H9 (cell line): Measurements from ENCODE around the gene FSTL4. TPM values are rescaled to one million over a fixed set of nuclear protein-coding genes. Genes with fewer than 3 reads are reported as not detected.

Experiments
- DNase-seq: peaks from one replicate; pipeline ENCODE4 v3.0.0-alpha.2; 2017
- H2AFZ ChIP-seq: one replicate; pipeline ENCODE4 v1.6.1; 2013; ENCODE audit warnings: mild to moderate bottlenecking, low read length, control low read depth, moderate library complexity
- H2AK5ac ChIP-seq: 2 replicates; pipeline ENCODE4 v1.6.1; 2013; ENCODE audit warnings: low read length, control low read depth, mixed read lengths; ENCODE audit not compliant: insufficient read length
- H2BK120ac ChIP-seq: one replicate; pipeline ENCODE4 v1.6.1; 2013; ENCODE audit warnings: low read depth, mild to moderate bottlenecking, low read length, control low read depth, inconsistent platforms; ENCODE audit not compliant: poor library complexity, severe bottlenecking
- H2BK12ac ChIP-seq: 2 replicates; pipeline ENCODE4 v1.6.1; 2013; ENCODE audit warnings: low read length, control low read depth, mixed read lengths, low read depth; ENCODE audit not compliant: insufficient read length
- H2BK15ac ChIP-seq: 2 replicates; pipeline ENCODE4 v1.6.1; 2013; ENCODE audit warnings: low read depth, low read length, control low read depth
- H2BK20ac ChIP-seq: one replicate; pipeline ENCODE4 v1.6.1; 2013; ENCODE audit warnings: low read depth, mild to moderate bottlenecking, low read length, control low read depth, inconsistent platforms; ENCODE audit not compliant: poor library complexity, severe bottlenecking
- H2BK5ac ChIP-seq: 2 replicates; pipeline ENCODE4 v1.6.1; 2013; ENCODE audit warnings: low read length, control low read depth, mixed read lengths; ENCODE audit not compliant: insufficient read length
- H3K14ac ChIP-seq: 2 replicates; pipeline ENCODE4 v1.6.1; 2013; ENCODE audit warnings: low read length, control low read depth; ENCODE audit not compliant: insufficient read depth
- H3K18ac ChIP-seq: 2 replicates; pipeline ENCODE4 v1.6.1; 2013; ENCODE audit warnings: low read depth, mild to moderate bottlenecking, mixed read lengths, low read length, control low read depth; ENCODE audit not compliant: insufficient read length
- H3K23ac ChIP-seq: 2 replicates; pipeline ENCODE4 v1.6.1; 2013; ENCODE audit warnings: low read length, control low read depth, mixed read lengths, low read depth; ENCODE audit not compliant: insufficient read length
- H3K23me2 ChIP-seq: 2 replicates; pipeline ENCODE4 v1.6.1; 2013; ENCODE audit warnings: low read depth, mild to moderate bottlenecking, mixed read lengths, low read length, control low read depth; ENCODE audit not compliant: insufficient read length, poor library complexity, severe bottlenecking
- H3K27ac ChIP-seq: 2 replicates; pipeline ENCODE4 v1.5.1; 2013; ENCODE audit warnings: low read length, control low read depth, mixed read lengths, low read depth; ENCODE audit not compliant: insufficient read length
- H3K27me3 ChIP-seq: 2 replicates; pipeline ENCODE4 v1.6.1; 2013; ENCODE audit warnings: low read length, control low read depth, inconsistent platforms; ENCODE audit not compliant: insufficient read depth
- H3K4ac ChIP-seq: 2 replicates; pipeline ENCODE4 v1.6.1; 2013; ENCODE audit warnings: low read depth, mild to moderate bottlenecking, control low read depth, inconsistent platforms, low read length, moderate library complexity
- H3K4me1 ChIP-seq: 2 replicates; pipeline ENCODE4 v1.6.1; 2013; ENCODE audit warnings: low read length, control low read depth, inconsistent platforms; ENCODE audit not compliant: insufficient read depth
- H3K4me2 ChIP-seq: 2 replicates; pipeline ENCODE4 v1.6.1; 2013; ENCODE audit warnings: low read length, control low read depth, mixed read lengths; ENCODE audit not compliant: insufficient read length, insufficient read depth
- H3K56ac ChIP-seq: 2 replicates; pipeline ENCODE4 v1.6.1; 2013; ENCODE audit warnings: low read depth, mild to moderate bottlenecking, mixed read lengths, low read length, control low read depth; ENCODE audit not compliant: insufficient read length
- H3K79me1 ChIP-seq: 2 replicates; pipeline ENCODE4 v1.6.1; 2013; ENCODE audit warnings: low read depth, mild to moderate bottlenecking, moderate library complexity, low read length, control low read depth, inconsistent platforms; ENCODE audit not compliant: insufficient read depth, poor library complexity, severe bottlenecking
- H3K79me2 ChIP-seq: 2 replicates; pipeline ENCODE4 v1.6.1; 2013; ENCODE audit warnings: low read length, control low read depth, inconsistent platforms; ENCODE audit not compliant: insufficient read depth
- H3K9ac ChIP-seq: 2 replicates; pipeline ENCODE4 v1.6.1; 2013; ENCODE audit warnings: low read length, control low read depth, mixed read lengths; ENCODE audit not compliant: insufficient read length; ENCODE audit errors: extremely low read depth
- H3K9me3 ChIP-seq: one replicate; pipeline ENCODE4 v1.6.1; 2013; ENCODE audit warnings: low read depth, low read length, inconsistent platforms; ENCODE audit not compliant: control insufficient read depth
- H3T11ph ChIP-seq: one replicate; pipeline ENCODE4 v1.6.1; 2013; ENCODE audit warnings: mild to moderate bottlenecking, low read length, control low read depth, inconsistent platforms
- H4K20me1 ChIP-seq: one replicate; pipeline ENCODE4 v1.6.1; 2013; ENCODE audit not compliant: control insufficient read depth, insufficient read length, insufficient read depth
- H4K5ac ChIP-seq: 2 replicates; pipeline ENCODE4 v1.6.1; 2013; ENCODE audit warnings: low read depth, mild to moderate bottlenecking, mixed read lengths, low read length, control low read depth; ENCODE audit not compliant: insufficient read length
- H4K8ac ChIP-seq: replicated peaks from 2 replicates; pipeline ENCODE4 v1.6.1; 2013; ENCODE audit warnings: low read length, control low read depth, mixed read lengths, low read depth; ENCODE audit not compliant: insufficient read length
- H4K91ac ChIP-seq: 2 replicates; pipeline ENCODE4 v1.6.1; 2013; ENCODE audit warnings: low read depth, mild to moderate bottlenecking, moderate library complexity, mixed read lengths, low read length, control low read depth; ENCODE audit not compliant: insufficient read length
- H3K27ac Mint-ChIP-seq, 3 experiments: 2 replicates in 2 of 3; 3 replicates in 1 of 3; pipeline ENCODE4 v1.8.0; 2020 to 2021; ENCODE audit warnings: mixed read lengths in 3 of 3, mild to moderate bottlenecking in 1 of 3, moderate library complexity in 1 of 3
- H3K27me3 Mint-ChIP-seq: 2 replicates; pipeline ENCODE4 v1.8.0; 2021; ENCODE audit warnings: low read depth, mild to moderate bottlenecking, moderate library complexity, mixed read lengths
- H3K36me3 Mint-ChIP-seq, 3 experiments: 2 replicates in 2 of 3; 3 replicates in 1 of 3; pipeline ENCODE4 v1.8.0; 2020 to 2021; ENCODE audit warnings: low read depth in 3 of 3, mixed read lengths in 3 of 3; ENCODE audit not compliant: insufficient read depth in 1 of 3
- H3K4me1 Mint-ChIP-seq, 2 experiments: 2 replicates each; pipeline ENCODE4 v1.8.0; 2020; ENCODE audit warnings: mixed read lengths in 2 of 2
- H3K4me3 Mint-ChIP-seq, 2 experiments: 2 replicates in 1 of 2; 3 replicates in 1 of 2; pipeline ENCODE4 v1.8.0; 2020 to 2021; ENCODE audit warnings: mild to moderate bottlenecking in 2 of 2, mixed read lengths in 2 of 2, moderate library complexity in 1 of 2
- H3K9me3 Mint-ChIP-seq, 2 experiments: 2 replicates in 1 of 2; 3 replicates in 1 of 2; pipeline ENCODE4 v1.8.0; 2020; ENCODE audit warnings: mild to moderate bottlenecking in 2 of 2, mixed read lengths in 2 of 2, moderate library complexity in 1 of 2
- WGBS: extraction: QIAGEN DNeasy Blood & Tissue Kit; methylation state at CpG from one replicate; pipeline ENCODE4 v1.1.7; 2013; ENCODE audit warnings: missing lambda C conversion rate, low lambda C conversion rate, mixed read lengths; ENCODE audit not compliant: insufficient read length; ENCODE audit errors: extremely low coverage; 5-methylcytosine and 5-hydroxymethylcytosine counted together
- total RNA-seq: library from RNA; stranded (reverse); gene quantifications from 2 replicates; pipeline ENCODE4 v1.2.1, GENCODE V29; 2021
- TF ChIP-seq, protein P1 (sequence below): fragments of 200-600 bp; sonication (generic); conservative IDR thresholded peaks from 3 replicates; pipeline ENCODE4 v1.8.0; 2021; ENCODE audit warnings: antibody characterized with exemption, mild to moderate bottlenecking

Gene FSTL4
- total RNA-seq, 1 experiment from 2014 or later = 5.7 TPM

DNA sequence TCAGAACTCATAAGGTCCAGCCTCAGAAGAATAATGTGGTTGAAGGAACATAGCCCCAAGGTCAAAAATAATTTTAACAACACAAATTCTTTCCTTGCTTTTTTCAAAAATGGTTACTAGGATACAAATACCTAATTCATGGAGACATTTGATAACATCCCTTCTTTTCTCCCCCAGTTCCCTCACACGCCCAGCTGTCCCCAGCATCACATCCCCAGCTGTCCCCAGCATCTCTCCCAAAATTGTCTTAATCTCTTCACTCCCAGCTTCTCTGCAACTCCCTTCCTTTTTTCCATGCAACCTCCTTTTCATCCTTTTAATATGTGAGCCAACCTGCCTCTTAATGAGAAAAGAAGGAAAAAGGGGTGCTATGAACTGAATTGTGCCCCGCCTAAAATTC lies 77.8 kb downstream of the FSTL4 start:
- TF ChIP-seq, protein P1, sequence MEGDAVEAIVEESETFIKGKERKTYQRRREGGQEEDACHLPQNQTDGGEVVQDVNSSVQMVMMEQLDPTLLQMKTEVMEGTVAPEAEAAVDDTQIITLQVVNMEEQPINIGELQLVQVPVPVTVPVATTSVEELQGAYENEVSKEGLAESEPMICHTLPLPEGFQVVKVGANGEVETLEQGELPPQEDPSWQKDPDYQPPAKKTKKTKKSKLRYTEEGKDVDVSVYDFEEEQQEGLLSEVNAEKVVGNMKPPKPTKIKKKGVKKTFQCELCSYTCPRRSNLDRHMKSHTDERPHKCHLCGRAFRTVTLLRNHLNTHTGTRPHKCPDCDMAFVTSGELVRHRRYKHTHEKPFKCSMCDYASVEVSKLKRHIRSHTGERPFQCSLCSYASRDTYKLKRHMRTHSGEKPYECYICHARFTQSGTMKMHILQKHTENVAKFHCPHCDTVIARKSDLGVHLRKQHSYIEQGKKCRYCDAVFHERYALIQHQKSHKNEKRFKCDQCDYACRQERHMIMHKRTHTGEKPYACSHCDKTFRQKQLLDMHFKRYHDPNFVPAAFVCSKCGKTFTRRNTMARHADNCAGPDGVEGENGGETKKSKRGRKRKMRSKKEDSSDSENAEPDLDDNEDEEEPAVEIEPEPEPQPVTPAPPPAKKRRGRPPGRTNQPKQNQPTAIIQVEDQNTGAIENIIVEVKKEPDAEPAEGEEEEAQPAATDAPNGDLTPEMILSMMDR = no peak
- Histone ChIP-seq H4K8ac (no peak overlapping the region), H3K23me2 (no peaks in the 10 kb centered on the region), H3K9me3 (no peaks in the 10 kb centered on the region), H2BK120ac (no peak overlapping the region), H3K23ac (no peak overlapping the region), H2BK5ac (no peak overlapping the region), H4K20me1 (no peaks in the 10 kb centered on the region), H3T11ph (no peak overlapping the region), H3K27ac (no peak overlapping the region), H3K14ac (no peak overlapping the region), H2AK5ac (no peak overlapping the region), H2BK20ac (no peak overlapping the region), H2BK12ac (no peak overlapping the region), H3K4me2 (no peak overlapping the region), H3K9ac (no peak overlapping the region), H4K5ac (no peak overlapping the region), H3K4me1 (no peaks in the 10 kb centered on the region; the same call in 1 of the 2 replicates), H4K91ac (no peak overlapping the region), H3K27me3 (no peaks in the 10 kb centered on the region), H3K79me1 (no peaks in the 10 kb centered on the region), H3K56ac (no peak overlapping the region), H2AFZ (no peak overlapping the region), H2BK15ac (no peak overlapping the region), H3K4ac (no peak overlapping the region), H3K18ac (no peak overlapping the region), H3K79me2 (no peaks in the 10 kb centered on the region)
- no peak for DNase-seq
- Mint-ChIP-seq H3K4me3 (no peak overlapping the region), H3K36me3 (no peaks in the 10 kb centered on the region), H3K27ac (no peak overlapping the region), H3K9me3 (no peaks in the 10 kb centered on the region; a peak in 1 of 5 replicates), H3K4me1 (peaks cover 6 to 13% of the 10 kb centered on the region in 2 experiments), H3K27me3 (no peaks in the 10 kb centered on the region; the same call in 1 of the 2 replicates)
- no CpG with 5 or more reads among the region's 2 CpGs for WGBS
